Trophoblast cell (in vitro differentiated cells and primary cell): ENCODE measurements around the gene NET1.
A peak's percentile ranks its signal among the peaks of the same experiment; 100 is the strongest.

Experiments
- DNase-seq, 2 donors: peaks; one replicate each; pipeline ENCODE4 v3.0.0-alpha.2; 2016
- H2AFZ ChIP-seq: 2 replicates; pipeline ENCODE4 v1.6.1; 2013; ENCODE audit warnings: low read length, moderate library complexity, mild to moderate bottlenecking; ENCODE audit not compliant: insufficient read depth, poor library complexity
- H2AK5ac ChIP-seq: 2 replicates; pipeline ENCODE4 v1.6.1; 2013; ENCODE audit warnings: mild to moderate bottlenecking, low read length
- H2BK120ac ChIP-seq: 2 replicates; pipeline ENCODE4 v1.6.1; 2013; ENCODE audit warnings: low read length, mild to moderate bottlenecking, moderate library complexity; ENCODE audit not compliant: insufficient read depth, poor library complexity
- H2BK12ac ChIP-seq: 2 replicates; pipeline ENCODE4 v1.6.1; 2013; ENCODE audit warnings: mild to moderate bottlenecking, low read length, moderate library complexity
- H2BK5ac ChIP-seq: 2 replicates; pipeline ENCODE4 v1.6.1; 2013; ENCODE audit warnings: low read length, low read depth, moderate library complexity, mild to moderate bottlenecking; ENCODE audit not compliant: poor library complexity
- H3K14ac ChIP-seq: 2 replicates; pipeline ENCODE4 v1.6.1; 2013; ENCODE audit warnings: mild to moderate bottlenecking, low read length
- H3K18ac ChIP-seq: 2 replicates; pipeline ENCODE4 v1.6.1; 2013; ENCODE audit warnings: mild to moderate bottlenecking, low read length
- H3K23ac ChIP-seq: 2 replicates; pipeline ENCODE4 v1.6.1; 2013; ENCODE audit warnings: low read length
- H3K27ac ChIP-seq: 2 replicates; pipeline ENCODE4 v1.5.1; 2013; ENCODE audit warnings: low read depth, mild to moderate bottlenecking, inconsistent platforms, low read length, moderate library complexity
- H3K27me3 ChIP-seq: 2 replicates; pipeline ENCODE4 v1.6.1; 2013; ENCODE audit warnings: inconsistent platforms, mild to moderate bottlenecking, low read length, moderate library complexity; ENCODE audit not compliant: insufficient read depth
- H3K36me3 ChIP-seq, 2 experiments: 1 replicate in 1 of 2; 2 replicates in 1 of 2; pipeline ENCODE4 v1.6.1; 2013; ENCODE audit warnings: low read length in 2 of 2, mild to moderate bottlenecking in 2 of 2, moderate library complexity in 1 of 2; ENCODE audit not compliant: insufficient read depth in 2 of 2, control insufficient read depth in 1 of 2
- H3K4ac ChIP-seq: 2 replicates; pipeline ENCODE4 v1.6.1; 2013; ENCODE audit warnings: low read depth, mild to moderate bottlenecking, low read length, moderate library complexity
- H3K4me1 ChIP-seq, 2 experiments: 1 replicate in 1 of 2; 2 replicates in 1 of 2; pipeline ENCODE4 v1.6.1; 2013; ENCODE audit warnings: low read length in 2 of 2, mild to moderate bottlenecking in 2 of 2, moderate library complexity in 1 of 2; ENCODE audit not compliant: insufficient read depth in 2 of 2, control insufficient read depth in 1 of 2
- H3K4me2 ChIP-seq: 2 replicates; pipeline ENCODE4 v1.6.1; 2013; ENCODE audit warnings: inconsistent platforms, mild to moderate bottlenecking, low read length, moderate library complexity
- H3K4me3 ChIP-seq: 2 replicates; pipeline ENCODE4 v1.5.1; 2013; ENCODE audit warnings: mild to moderate bottlenecking, low read depth, low read length, inconsistent platforms
- H3K79me1 ChIP-seq: one replicate; pipeline ENCODE4 v1.6.1; 2013; ENCODE audit warnings: low read length
- H3K79me2 ChIP-seq: 2 replicates; pipeline ENCODE4 v1.6.1; 2013; ENCODE audit warnings: low read length, mild to moderate bottlenecking; ENCODE audit not compliant: control insufficient read depth, insufficient read depth, poor library complexity
- H3K9ac ChIP-seq: 2 replicates; pipeline ENCODE4 v1.6.1; 2013; ENCODE audit warnings: mild to moderate bottlenecking, low read length
- H3K9me3 ChIP-seq: 2 replicates; pipeline ENCODE4 v1.6.1; 2013; ENCODE audit warnings: low read depth, mild to moderate bottlenecking, control low read depth, inconsistent platforms, low read length; ENCODE audit not compliant: insufficient read depth
- H4K12ac ChIP-seq: 2 replicates; pipeline ENCODE4 v1.6.1; 2013; ENCODE audit warnings: low read depth, mild to moderate bottlenecking, low read length, moderate library complexity
- H4K8ac ChIP-seq: 2 replicates; pipeline ENCODE4 v1.6.1; 2013; ENCODE audit warnings: low read depth, mild to moderate bottlenecking, low read length, moderate library complexity
- H4K91ac ChIP-seq: one replicate; pipeline ENCODE4 v1.6.1; 2013; ENCODE audit warnings: low read depth, mild to moderate bottlenecking, low read length, moderate library complexity
- WGBS: extraction: QIAGEN DNeasy Blood & Tissue Kit; methylation state at CpG from one replicate; pipeline ENCODE4 v1.1.7; 2013; ENCODE audit warnings: missing lambda C conversion rate; ENCODE audit not compliant: insufficient read length, insufficient coverage; ENCODE audit errors: extremely low coverage; 5-methylcytosine and 5-hydroxymethylcytosine counted together

Gene NET1

DNA sequence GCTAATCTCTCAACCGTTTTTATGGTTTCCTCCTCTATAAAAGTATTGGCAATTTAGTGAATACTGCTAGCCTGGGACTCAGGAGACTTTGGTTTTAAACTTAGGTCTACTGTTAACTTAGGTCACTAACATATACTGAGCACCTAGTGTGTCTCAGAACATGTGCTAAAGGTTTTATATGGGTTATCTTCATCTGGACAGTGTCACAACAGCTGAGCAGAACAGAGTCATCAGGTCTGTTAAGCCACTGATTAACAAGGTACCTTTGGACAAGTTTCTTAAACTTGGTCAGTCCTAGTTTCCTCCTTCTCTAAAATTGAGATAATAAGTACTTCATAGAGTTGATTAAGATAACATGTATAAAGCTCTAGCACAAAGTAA lies 30.6 kb downstream of the NET1 start:
- no peak for DNase-seq
- no peak overlapping the region for H3K4me3 ChIP-seq
- H3K23ac ChIP-seq = no peak overlapping the region
- no peak overlapping the region for H4K8ac ChIP-seq
- peaks cover 0 to 2% of the 10 kb centered on the region in 2 experiments for H3K36me3 ChIP-seq
- no peaks in the 10 kb centered on the region for H3K4me1 ChIP-seq
- no peak overlapping the region for H3K9ac ChIP-seq
- H2AFZ ChIP-seq = no peak overlapping the region
- no peak overlapping the region for H3K14ac ChIP-seq
- H3K27ac ChIP-seq = no peak overlapping the region
- H2BK120ac ChIP-seq = no peak overlapping the region
- H2BK12ac ChIP-seq = no peak overlapping the region
- peaks cover 7% of the 10 kb centered on the region for H3K79me1 ChIP-seq
- peak overlapping the region; percentile 14 for H3K4ac ChIP-seq
- WGBS = no CpG with 5 or more reads among the region's 1 CpG
- peaks cover 5% of the 10 kb centered on the region for H3K79me2 ChIP-seq
- no peak overlapping the region for H4K91ac ChIP-seq
- H3K9me3 ChIP-seq = no peaks in the 10 kb centered on the region
- H3K27me3 ChIP-seq = no peaks in the 10 kb centered on the region
- no peak overlapping the region for H2BK5ac ChIP-seq
- H2AK5ac ChIP-seq = no peak overlapping the region
- no peak overlapping the region for H3K4me2 ChIP-seq
- H4K12ac ChIP-seq = no peak overlapping the region
- H3K18ac ChIP-seq = no peak overlapping the region

DNA sequence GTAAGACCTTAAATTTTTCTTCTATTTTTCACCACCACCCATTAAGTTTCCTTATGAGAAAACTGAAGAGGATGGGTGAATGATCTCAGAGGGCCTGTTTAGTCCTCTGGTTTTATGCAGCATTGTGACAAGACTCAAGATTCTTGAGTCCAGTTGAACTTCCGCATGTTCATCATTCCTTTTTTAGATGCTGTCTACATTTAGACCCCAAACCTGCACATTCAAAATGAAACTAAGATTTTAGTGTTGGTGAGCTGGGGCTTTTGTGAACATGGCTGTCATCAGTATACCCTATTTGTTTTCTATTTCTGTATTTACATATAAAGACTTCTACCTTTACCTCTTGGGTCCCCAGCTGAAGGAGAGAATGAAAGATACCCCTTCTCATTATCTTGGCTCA lies 31.1 kb downstream of the NET1 start:
- no CpG with 5 or more reads among the region's 1 CpG for WGBS
- Histone ChIP-seq H3K14ac (no peak overlapping the region), H4K91ac (no peak overlapping the region)

DNA sequence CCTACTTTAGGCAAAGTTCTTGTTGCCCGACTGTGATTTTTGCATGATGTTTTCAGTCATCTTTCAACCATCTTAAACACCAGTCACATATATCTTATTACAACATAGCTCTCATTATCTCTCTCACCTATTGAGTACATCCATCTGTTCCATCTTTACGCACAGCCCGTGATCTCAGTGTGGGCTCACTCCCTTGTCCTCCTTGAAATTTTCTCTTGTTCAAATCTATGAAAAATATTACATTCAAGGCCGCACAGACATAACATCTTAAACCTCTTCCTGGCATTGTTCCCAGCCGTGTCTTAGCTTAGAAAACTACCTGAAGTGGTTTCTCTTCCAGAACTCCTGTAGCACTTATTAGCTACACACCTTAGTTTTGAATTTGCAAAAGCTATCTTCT lies 32.6 kb downstream of the NET1 start:
- Histone ChIP-seq H3K23ac (no peak overlapping the region), H2BK120ac (no peak overlapping the region), H2BK5ac (no peak overlapping the region), H4K12ac (no peak overlapping the region), H3K79me2 (peaks cover 10% of the 10 kb centered on the region), H3K14ac (no peak overlapping the region), H3K4me2 (no peak overlapping the region), H3K36me3 (peaks cover 0 to 2% of the 10 kb centered on the region in 2 experiments), H3K18ac (no peak overlapping the region), H3K4ac (no peak overlapping the region), H4K91ac (no peak overlapping the region), H3K27me3 (no peaks in the 10 kb centered on the region), H3K4me3 (no peak overlapping the region), H2BK12ac (peak overlapping the region; percentile 58), H4K8ac (no peak overlapping the region), H2AFZ (no peak overlapping the region), H3K9ac (no peak overlapping the region), H3K9me3 (no peaks in the 10 kb centered on the region), H2AK5ac (peak overlapping the region; percentile 75), H3K79me1 (peaks cover 7% of the 10 kb centered on the region), H3K27ac (peak overlapping the region; percentile 34), H3K4me1 (no peaks in the 10 kb centered on the region)
- DNase-seq = peak; percentile 41 to 70
- WGBS = no CpG with 5 or more reads among the region's 5 CpGs

More for the DNA sequence above, 31.1 kb downstream of the NET1 start:
- Histone ChIP-seq H2BK120ac (no peak overlapping the region), H3K4me2 (no peak overlapping the region), H3K9ac (no peak overlapping the region), H3K4ac (no peak overlapping the region), H3K9me3 (no peaks in the 10 kb centered on the region), H3K4me1 (no peaks in the 10 kb centered on the region), H3K18ac (no peak overlapping the region), H2BK5ac (no peak overlapping the region), H3K36me3 (peaks cover 0 to 2% of the 10 kb centered on the region in 2 experiments), H2BK12ac (no peak overlapping the region), H4K12ac (no peak overlapping the region), H4K8ac (no peak overlapping the region), H3K27me3 (no peaks in the 10 kb centered on the region), H3K27ac (no peak overlapping the region), H3K79me1 (peaks cover 7% of the 10 kb centered on the region), H3K4me3 (no peak overlapping the region), H3K79me2 (peaks cover 5% of the 10 kb centered on the region), H2AFZ (no peak overlapping the region), H2AK5ac (no peak overlapping the region), H3K23ac (no peak overlapping the region)
- DNase-seq = no peak

DNA sequence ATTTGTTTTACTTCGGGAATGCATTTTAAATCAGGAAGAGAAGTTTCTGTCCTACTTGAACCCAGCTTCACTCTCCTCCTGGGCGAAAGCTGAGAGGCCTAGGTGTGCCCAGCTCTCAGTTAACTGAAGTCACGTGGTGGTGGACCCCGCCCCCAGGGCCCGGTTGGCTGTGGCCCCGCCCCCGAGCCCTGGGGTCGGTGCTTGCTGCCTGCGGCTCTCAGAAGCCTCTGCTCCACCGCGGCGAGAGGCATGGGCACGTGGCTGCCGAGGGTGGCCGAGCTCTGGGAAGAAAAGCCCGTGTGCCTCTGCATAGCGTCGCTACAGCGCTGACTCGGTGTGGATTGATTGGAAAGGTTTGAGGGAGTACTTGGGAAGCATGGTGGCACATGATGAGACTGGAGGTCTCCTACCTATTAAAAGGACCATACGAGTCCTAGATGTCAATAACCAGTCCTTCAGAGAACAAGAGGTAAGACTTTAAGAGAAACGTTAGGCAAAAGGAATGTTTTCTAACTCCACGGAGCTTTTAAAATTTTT lies 34.1 kb downstream of the NET1 start:
- Histone ChIP-seq H3K79me1 (peaks cover 7% of the 10 kb centered on the region), H3K27me3 (no peaks in the 10 kb centered on the region), H3K4ac (no peak overlapping the region), H2AFZ (no peak overlapping the region), H3K9ac (peak overlapping the region; percentile 6), H2BK12ac (no peak overlapping the region), H3K4me2 (peak overlapping the region; percentile 7), H3K4me1 (no peaks in the 10 kb centered on the region), H2AK5ac (no peak overlapping the region), H3K4me3 (peak overlapping the region; percentile 69), H3K79me2 (peaks cover 12% of the 10 kb centered on the region), H3K14ac (no peak overlapping the region), H3K36me3 (no peaks in the 10 kb centered on the region), H4K91ac (no peak overlapping the region), H3K27ac (peak overlapping the region; percentile 60), H3K9me3 (no peaks in the 10 kb centered on the region), H4K8ac (no peak overlapping the region), H2BK5ac (no peak overlapping the region), H3K23ac (no peak overlapping the region), H2BK120ac (no peak overlapping the region), H3K18ac (no peak overlapping the region), H4K12ac (no peak overlapping the region)
- DNase-seq = peak; percentile 96 to 97
- WGBS = no CpG with 5 or more reads among the region's 23 CpGs
